Measurements from ENCODE around the gene PHACTR2. TPM values are rescaled to one million over a fixed set of nuclear protein-coding genes. Genes with fewer than 3 reads are reported as not detected.

The PHACTR2 gene
- total RNA-seq, 2 experiments from 2014 or later, result 10.7 to 12.2 TPM

GRCh38 chr6:143740213-143740612, 62.4 kb downstream of the PHACTR2 start:
- no peak for DNase-seq
- H3K36me3 Mint-ChIP-seq (ENCODE audit: low read depth), result no peaks in the 10 kb centered on the region
- H3K27ac Mint-ChIP-seq, result no peak overlapping the region
- CTCF ChIA-PET, result no interaction called here
- no peak overlapping the region for H3K4me3 Mint-ChIP-seq
- no peaks in the 10 kb centered on the region for H3K27me3 Mint-ChIP-seq (ENCODE audit: low read depth)
- no peaks in the 10 kb centered on the region for H3K9me3 Mint-ChIP-seq
- intact Hi-C loops (cut with micrococcal nuclease), result no loop called here
- H3K4me1 Mint-ChIP-seq (ENCODE audit: low read depth), result peaks cover 8% of the 10 kb centered on the region

DNA sequence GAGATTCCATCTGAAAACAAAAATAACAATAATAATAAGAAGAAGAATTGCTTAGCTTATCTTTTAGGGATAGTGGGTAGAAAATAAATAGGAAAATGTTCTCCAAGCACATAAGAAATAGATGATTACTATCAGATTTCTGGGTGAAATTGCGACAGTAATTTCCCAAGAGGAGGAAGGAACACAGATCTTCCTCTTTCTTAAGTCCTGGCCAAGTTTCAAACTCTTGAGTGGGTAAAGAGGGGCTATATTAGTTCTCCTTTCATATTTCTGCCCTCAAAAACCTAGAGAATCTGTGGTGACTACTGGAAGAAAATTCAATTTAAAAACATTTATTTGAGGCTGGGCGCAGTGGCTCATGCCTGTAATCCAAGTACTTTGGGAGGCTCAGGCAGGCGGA, 63.7 kb downstream of the PHACTR2 start:
- CTCF ChIA-PET, result no interaction called here
- H3K9me3 Mint-ChIP-seq, result no peaks in the 10 kb centered on the region
- no peak overlapping the region for H3K27ac Mint-ChIP-seq

DNA sequence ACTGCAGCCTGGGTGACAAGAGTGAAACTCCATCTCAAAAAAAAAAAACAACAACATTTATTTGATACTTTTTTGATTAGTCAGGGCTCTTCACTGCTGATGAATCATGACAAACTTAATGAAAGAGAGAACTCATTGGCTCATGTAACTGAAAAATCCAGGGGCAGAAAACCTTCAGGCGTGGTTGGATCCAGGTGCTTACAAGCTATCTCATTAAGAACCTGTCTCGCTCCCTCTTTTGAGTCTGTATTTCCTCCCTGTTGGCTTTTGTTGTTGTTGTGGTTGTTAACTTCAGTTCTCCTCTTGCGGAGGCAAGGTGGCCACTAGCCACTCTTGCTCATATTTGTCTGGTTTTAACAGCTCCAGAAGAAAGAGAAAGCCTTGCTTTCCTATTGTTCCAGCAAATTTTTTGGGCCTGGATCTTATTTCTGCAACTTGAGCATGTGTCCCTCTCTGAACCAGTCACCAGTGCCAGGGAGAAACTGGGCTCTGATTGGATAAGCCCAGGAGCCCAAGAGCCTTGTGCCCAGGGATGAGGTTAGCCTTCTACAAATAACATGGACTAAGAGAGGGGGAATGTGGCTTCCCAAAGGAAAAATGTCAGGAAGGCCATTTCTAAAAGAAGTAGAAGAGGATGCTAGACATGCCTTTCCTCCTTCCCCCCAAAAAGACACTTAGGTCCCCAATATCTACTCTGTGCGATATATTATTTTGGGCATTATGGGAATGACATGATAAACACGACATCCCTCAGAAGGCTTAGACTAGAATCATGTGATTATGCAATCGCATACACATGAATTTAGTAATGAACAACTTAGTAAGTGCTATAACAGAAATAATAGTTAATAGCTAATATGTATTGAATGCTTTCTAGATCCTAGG, 64.5 kb downstream of the PHACTR2 start:
- no peak for DNase-seq
- intact Hi-C loops (cut with micrococcal nuclease), result no loop called here
- Mint-ChIP-seq H3K27ac (no peak overlapping the region), H3K36me3 (ENCODE audit: low read depth) (no peaks in the 10 kb centered on the region), H3K4me1 (ENCODE audit: low read depth) (peaks cover 8% of the 10 kb centered on the region), H3K27me3 (ENCODE audit: low read depth) (no peaks in the 10 kb centered on the region), H3K4me3 (no peak overlapping the region), H3K9me3 (no peaks in the 10 kb centered on the region)
- CTCF ChIA-PET, result interaction anchor here (0.6 kb wide), 1 partner anchor 710 kb away, joined by 5 read pairs; no protein-coding TSS in a partner anchor

More for the DNA sequence above, 63.7 kb downstream of the PHACTR2 start:
- intact Hi-C loops (cut with micrococcal nuclease), result no loop called here
- DNase-seq, result no peak
- Mint-ChIP-seq H3K27me3 (ENCODE audit: low read depth) (no peaks in the 10 kb centered on the region), H3K4me1 (ENCODE audit: low read depth) (peaks cover 8% of the 10 kb centered on the region), H3K36me3 (ENCODE audit: low read depth) (no peaks in the 10 kb centered on the region), H3K4me3 (no peak overlapping the region)

DNA sequence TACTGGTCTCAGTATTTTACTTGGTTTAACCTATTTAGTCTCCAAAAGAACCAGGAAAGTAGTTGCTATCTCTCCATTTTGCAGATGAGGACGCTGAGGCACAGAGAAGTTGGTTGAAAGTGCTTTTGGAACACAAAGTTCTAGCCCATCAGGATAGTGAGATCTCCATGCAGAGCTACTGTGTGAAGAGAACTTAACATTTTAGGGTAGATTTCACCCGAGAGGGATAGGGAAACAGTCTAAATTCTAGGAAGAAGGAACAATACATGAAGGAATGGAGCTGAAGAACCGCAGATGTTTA, 65.1 kb downstream of the PHACTR2 start:
- no peak overlapping the region for H3K4me3 Mint-ChIP-seq
- intact Hi-C loops (cut with micrococcal nuclease), result no loop called here
- DNase-seq, result no peak
- H3K4me1 Mint-ChIP-seq (ENCODE audit: low read depth), result peaks cover 8% of the 10 kb centered on the region
- no peaks in the 10 kb centered on the region for H3K36me3 Mint-ChIP-seq (ENCODE audit: low read depth)
- H3K9me3 Mint-ChIP-seq, result no peaks in the 10 kb centered on the region
- no peaks in the 10 kb centered on the region for H3K27me3 Mint-ChIP-seq (ENCODE audit: low read depth)
- H3K27ac Mint-ChIP-seq, result no peak overlapping the region
- CTCF ChIA-PET, result no interaction called here

DNA sequence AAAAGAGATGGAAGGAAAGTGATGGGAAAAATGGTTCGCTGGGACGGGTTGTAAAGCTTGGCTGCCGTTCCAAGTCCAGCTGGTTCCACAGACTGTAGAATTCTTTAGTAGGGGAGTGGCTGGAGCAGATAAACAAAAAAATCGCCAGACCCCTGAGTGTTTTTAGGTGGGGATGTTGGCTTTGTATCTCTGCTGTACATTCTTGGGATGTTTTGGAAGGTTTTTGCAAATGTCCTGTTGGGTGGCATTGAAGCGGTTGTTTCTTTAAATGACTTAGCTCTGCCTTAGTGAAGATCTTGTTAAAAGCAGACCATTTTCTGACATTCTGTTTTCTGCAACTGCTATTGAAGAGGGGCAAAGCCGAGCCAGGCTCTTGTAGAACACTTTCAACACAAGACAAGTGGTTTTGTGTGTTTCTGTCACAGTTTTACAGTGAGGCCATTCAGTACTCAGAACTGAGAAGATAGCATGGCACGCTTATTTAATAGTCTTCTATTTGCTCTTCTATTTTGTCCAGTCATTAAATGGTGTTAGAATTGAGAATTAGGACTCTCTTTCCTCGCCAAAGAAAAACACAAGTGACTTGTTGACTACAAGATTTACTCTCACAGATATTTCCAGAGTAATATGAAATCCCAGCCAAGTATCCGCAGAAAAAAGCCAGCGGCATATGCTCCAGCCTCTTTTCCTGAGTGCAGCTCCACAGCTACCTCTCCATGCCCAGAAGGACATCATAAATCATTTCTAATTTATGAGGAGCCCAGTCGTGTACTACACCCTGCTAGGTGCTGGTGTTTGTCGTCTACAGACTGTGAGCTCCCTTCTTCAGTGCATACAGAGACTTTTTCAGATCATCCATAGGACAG, 65.8 kb downstream of the PHACTR2 start:
- H3K4me3 Mint-ChIP-seq, result no peak overlapping the region
- no peaks in the 10 kb centered on the region for H3K9me3 Mint-ChIP-seq
- H3K4me1 Mint-ChIP-seq (ENCODE audit: low read depth), result peaks cover 8% of the 10 kb centered on the region
- CTCF ChIA-PET, result no interaction called here
- H3K36me3 Mint-ChIP-seq (ENCODE audit: low read depth), result no peaks in the 10 kb centered on the region
- intact Hi-C loops (cut with micrococcal nuclease), result no loop called here
- no peak overlapping the region for H3K27ac Mint-ChIP-seq
- H3K27me3 Mint-ChIP-seq (ENCODE audit: low read depth), result no peaks in the 10 kb centered on the region
- DNase-seq, result no peak

GRCh38 chr6:143744551-143745165, 66.9 kb downstream of the PHACTR2 start:
- H3K4me3 Mint-ChIP-seq, result no peak overlapping the region
- H3K27me3 Mint-ChIP-seq (ENCODE audit: low read depth), result no peaks in the 10 kb centered on the region
- no peak for DNase-seq
- intact Hi-C loops (cut with micrococcal nuclease), result no loop called here
- no peaks in the 10 kb centered on the region for H3K36me3 Mint-ChIP-seq (ENCODE audit: low read depth)
- peaks cover 2% of the 10 kb centered on the region for H3K4me1 Mint-ChIP-seq (ENCODE audit: low read depth)
- no peaks in the 10 kb centered on the region for H3K9me3 Mint-ChIP-seq
- no peak overlapping the region for H3K27ac Mint-ChIP-seq
- CTCF ChIA-PET, result no interaction called here

DNA sequence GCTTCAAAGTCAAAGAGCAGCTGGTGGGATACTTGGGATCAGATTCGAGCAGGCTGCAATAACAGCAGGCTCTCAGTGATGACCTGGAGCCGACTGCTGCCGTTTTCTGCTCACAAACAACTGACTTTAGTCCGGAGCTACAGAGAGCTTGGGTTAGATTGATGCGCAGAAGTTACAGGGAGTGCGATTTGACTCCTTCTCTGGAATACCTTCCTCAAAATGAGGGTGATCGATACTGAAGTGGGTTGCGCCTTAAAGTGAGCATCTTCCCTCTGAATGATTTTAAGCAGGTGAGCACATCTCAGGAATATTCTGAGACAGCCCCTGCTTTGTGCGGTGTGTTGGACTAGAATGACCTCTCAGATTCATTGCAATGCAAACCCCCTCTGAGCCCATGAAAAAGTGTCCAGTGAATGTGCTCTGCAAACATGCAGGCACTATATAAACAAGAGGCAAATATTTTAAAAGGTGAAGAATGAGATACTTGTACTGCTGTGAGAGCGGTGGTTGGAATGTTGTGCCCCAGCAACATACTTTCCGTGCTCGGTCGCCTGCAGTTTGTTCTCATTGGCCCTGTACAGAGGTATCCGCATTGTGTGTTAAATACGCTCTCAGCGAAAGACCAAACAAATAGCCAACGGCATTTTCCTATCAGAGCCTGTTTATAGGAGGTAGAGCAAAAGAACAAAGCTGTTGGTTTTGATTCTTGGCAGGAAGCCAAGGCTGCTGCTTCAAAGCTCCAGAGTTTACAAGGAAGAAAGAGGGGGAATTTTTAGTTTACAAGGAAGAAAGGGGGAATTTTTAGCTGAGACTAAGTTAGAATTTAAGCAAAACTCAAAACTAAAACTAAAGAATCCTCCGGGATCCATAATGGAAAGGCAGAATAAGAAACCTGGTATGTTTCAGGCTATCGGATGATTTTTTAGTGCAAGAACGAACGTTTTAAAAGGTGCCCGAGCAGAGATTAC, 67.7 kb downstream of the PHACTR2 start:
- Mint-ChIP-seq H3K9me3 (no peaks in the 10 kb centered on the region), H3K27ac (no peak overlapping the region), H3K36me3 (ENCODE audit: low read depth) (no peaks in the 10 kb centered on the region), H3K4me1 (ENCODE audit: low read depth) (no peaks in the 10 kb centered on the region), H3K4me3 (no peak overlapping the region), H3K27me3 (ENCODE audit: low read depth) (no peaks in the 10 kb centered on the region)
- CTCF ChIA-PET, result no interaction called here
- DNase-seq, result no peak
- intact Hi-C loops (cut with micrococcal nuclease), result no loop called here

DNA sequence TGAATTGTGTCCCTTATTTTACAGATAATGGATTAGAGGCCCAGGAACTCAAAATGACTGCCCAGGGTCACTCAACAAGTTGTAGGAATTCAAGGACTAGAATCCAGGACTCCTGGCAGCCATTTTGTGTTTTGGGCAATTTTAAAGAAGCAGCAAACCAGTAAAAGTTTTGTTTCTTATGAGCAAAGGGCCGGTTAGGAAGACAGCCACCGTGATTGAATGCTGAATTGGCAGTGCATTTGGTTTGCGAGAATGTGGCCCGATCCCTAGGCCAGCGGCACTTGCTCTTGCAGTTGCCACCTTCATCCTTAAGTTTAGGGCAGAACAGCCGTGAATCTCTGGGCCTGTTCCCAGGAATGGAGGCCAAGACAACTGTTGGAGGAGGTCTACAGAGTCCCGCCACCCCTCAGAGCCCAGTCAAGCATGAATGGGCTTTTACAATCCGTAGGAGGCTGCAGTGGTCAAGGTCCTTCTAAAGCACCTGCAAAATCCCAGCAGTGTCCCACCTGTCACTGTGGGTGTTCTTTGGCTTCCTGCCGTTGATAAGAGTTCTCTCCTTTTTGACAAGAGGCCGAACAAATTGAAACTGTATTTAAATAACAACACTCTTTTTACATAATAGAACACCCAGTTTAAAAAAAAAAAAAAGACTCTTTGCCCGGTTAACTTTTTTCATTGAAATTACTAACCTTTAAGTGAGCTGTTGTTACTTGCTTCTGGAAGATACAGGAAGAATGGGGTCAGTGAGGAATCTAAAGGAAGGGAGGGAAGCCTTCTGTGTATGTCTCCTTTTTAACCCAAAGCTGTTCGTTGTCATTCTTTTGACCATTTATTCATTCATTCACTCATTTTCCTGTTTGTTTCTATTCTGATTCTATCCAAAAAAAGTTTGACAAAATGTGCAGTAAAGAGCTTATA, 68.7 kb downstream of the PHACTR2 start:
- no peak for DNase-seq
- CTCF ChIA-PET, result interaction anchor here (0.7 kb wide), 1 partner anchor 51 kb away, joined by 3 read pairs; no protein-coding TSS in a partner anchor
- Mint-ChIP-seq H3K27ac (no peak overlapping the region), H3K27me3 (ENCODE audit: low read depth) (no peaks in the 10 kb centered on the region), H3K9me3 (no peaks in the 10 kb centered on the region), H3K4me1 (ENCODE audit: low read depth) (no peaks in the 10 kb centered on the region), H3K36me3 (ENCODE audit: low read depth) (no peaks in the 10 kb centered on the region), H3K4me3 (no peak overlapping the region)
- intact Hi-C loops (cut with micrococcal nuclease), result no loop called here

GRCh38 chr6:143747347-143747842, 69.6 kb downstream of the PHACTR2 start:
- H3K9me3 Mint-ChIP-seq, result no peaks in the 10 kb centered on the region
- H3K4me1 Mint-ChIP-seq (ENCODE audit: low read depth), result no peaks in the 10 kb centered on the region
- intact Hi-C loops (cut with micrococcal nuclease), result no loop called here
- H3K4me3 Mint-ChIP-seq, result no peak overlapping the region
- H3K27ac Mint-ChIP-seq, result no peak overlapping the region
- CTCF ChIA-PET, result interaction anchor here (0.7 kb wide), 1 partner anchor 52 kb away, joined by 3 read pairs; no protein-coding TSS in a partner anchor
- no peaks in the 10 kb centered on the region for H3K36me3 Mint-ChIP-seq (ENCODE audit: low read depth)
- no peaks in the 10 kb centered on the region for H3K27me3 Mint-ChIP-seq (ENCODE audit: low read depth)
- DNase-seq, result no peak

DNA sequence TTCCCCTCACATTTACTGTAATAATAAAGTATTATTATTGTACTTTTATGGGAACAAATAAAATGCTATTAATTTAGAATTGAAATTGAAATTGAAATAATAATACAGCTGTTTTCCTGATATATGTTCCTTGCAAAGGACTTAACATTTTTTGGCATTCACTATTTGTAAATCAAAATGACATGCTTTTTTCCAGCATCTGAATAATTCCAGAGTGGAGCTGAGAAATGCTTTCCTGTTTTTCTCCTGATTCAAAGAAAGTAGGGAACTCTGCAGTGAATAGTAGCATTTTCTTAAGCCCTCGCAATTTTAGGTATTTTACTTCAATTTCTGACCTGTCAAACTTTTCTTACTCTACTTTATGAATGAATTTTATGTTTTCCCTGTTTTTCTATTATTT, 72.1 kb downstream of the PHACTR2 start:
- H3K9me3 Mint-ChIP-seq, result no peaks in the 10 kb centered on the region
- CTCF ChIA-PET, result interaction anchor here (0.6 kb wide), 1 partner anchor 189 kb away, joined by 3 read pairs; no protein-coding TSS in a partner anchor
- intact Hi-C loops (cut with micrococcal nuclease), result no loop called here
- H3K27ac Mint-ChIP-seq, result no peak overlapping the region
- DNase-seq, result no peak
- H3K4me3 Mint-ChIP-seq, result no peak overlapping the region
- no peaks in the 10 kb centered on the region for H3K4me1 Mint-ChIP-seq (ENCODE audit: low read depth)
- H3K27me3 Mint-ChIP-seq (ENCODE audit: low read depth), result no peaks in the 10 kb centered on the region
- no peaks in the 10 kb centered on the region for H3K36me3 Mint-ChIP-seq (ENCODE audit: low read depth)

DNA sequence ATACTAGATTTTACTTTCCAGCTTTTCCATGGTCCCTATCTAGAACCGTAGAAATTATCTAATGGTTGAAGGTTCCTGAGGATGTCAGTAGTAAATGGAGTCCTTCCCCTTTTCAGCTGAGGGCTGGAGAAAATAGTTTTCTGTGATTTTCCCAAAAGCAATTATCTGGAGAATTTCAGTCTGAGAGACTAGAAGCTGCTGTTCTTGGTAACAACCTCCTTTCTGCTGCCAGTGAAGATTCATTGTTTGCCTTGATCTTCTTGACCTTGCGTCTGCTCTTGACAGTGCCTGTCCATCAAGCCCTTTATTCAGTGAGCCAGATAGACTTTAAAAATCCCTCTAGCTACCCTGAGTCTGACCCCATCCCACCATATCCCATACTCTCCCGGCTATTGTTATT, 73.1 kb downstream of the PHACTR2 start:
- Mint-ChIP-seq H3K4me3 (no peak overlapping the region), H3K36me3 (ENCODE audit: low read depth) (no peaks in the 10 kb centered on the region), H3K27me3 (ENCODE audit: low read depth) (no peaks in the 10 kb centered on the region), H3K4me1 (ENCODE audit: low read depth) (no peaks in the 10 kb centered on the region), H3K27ac (no peak overlapping the region), H3K9me3 (no peaks in the 10 kb centered on the region)
- CTCF ChIA-PET, result interaction anchor here (0.6 kb wide), 1 partner anchor 168 kb away, joined by 3 read pairs; no protein-coding TSS in a partner anchor
- DNase-seq, result no peak
- intact Hi-C loops (cut with micrococcal nuclease), result no loop called here
